Measurements from ENCODE around the gene CTH.

DNA sequence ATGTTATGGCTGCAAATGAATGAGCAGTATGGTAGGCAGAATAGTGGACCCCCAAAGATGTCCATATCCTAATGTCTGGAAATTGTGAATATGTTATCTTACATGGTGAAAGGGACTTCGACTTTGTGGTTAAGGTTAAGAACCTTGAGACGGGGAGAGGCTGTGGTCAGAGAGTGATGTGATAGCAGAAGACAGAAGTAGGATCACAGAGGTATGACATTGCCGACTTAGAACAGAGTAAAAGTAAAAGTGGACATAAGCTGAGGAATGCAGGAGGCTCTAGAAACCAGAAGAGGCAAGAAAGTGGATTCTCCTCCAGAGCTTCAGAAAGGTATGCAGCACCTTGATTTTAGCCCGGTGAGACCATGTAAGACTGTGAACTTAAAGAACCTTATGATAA, 74.6 kb downstream of the CTH start:
- TF ChIP-seq NFKBIZ (CRISPR knock-in tag; IDR thresholded peaks at IDR 0.05) = no peak
- TF ChIP-seq, protein P1, sequence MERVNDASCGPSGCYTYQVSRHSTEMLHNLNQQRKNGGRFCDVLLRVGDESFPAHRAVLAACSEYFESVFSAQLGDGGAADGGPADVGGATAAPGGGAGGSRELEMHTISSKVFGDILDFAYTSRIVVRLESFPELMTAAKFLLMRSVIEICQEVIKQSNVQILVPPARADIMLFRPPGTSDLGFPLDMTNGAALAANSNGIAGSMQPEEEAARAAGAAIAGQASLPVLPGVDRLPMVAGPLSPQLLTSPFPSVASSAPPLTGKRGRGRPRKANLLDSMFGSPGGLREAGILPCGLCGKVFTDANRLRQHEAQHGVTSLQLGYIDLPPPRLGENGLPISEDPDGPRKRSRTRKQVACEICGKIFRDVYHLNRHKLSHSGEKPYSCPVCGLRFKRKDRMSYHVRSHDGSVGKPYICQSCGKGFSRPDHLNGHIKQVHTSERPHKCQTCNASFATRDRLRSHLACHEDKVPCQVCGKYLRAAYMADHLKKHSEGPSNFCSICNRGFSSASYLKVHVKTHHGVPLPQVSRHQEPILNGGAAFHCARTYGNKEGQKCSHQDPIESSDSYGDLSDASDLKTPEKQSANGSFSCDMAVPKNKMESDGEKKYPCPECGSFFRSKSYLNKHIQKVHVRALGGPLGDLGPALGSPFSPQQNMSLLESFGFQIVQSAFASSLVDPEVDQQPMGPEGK (CRISPR knock-in tag; IDR thresholded peaks at IDR 0.05) = no peak
- no peak for TF ChIP-seq MTF1 (CRISPR knock-in tag; IDR thresholded peaks at IDR 0.05)
- TF ChIP-seq, protein P2, sequence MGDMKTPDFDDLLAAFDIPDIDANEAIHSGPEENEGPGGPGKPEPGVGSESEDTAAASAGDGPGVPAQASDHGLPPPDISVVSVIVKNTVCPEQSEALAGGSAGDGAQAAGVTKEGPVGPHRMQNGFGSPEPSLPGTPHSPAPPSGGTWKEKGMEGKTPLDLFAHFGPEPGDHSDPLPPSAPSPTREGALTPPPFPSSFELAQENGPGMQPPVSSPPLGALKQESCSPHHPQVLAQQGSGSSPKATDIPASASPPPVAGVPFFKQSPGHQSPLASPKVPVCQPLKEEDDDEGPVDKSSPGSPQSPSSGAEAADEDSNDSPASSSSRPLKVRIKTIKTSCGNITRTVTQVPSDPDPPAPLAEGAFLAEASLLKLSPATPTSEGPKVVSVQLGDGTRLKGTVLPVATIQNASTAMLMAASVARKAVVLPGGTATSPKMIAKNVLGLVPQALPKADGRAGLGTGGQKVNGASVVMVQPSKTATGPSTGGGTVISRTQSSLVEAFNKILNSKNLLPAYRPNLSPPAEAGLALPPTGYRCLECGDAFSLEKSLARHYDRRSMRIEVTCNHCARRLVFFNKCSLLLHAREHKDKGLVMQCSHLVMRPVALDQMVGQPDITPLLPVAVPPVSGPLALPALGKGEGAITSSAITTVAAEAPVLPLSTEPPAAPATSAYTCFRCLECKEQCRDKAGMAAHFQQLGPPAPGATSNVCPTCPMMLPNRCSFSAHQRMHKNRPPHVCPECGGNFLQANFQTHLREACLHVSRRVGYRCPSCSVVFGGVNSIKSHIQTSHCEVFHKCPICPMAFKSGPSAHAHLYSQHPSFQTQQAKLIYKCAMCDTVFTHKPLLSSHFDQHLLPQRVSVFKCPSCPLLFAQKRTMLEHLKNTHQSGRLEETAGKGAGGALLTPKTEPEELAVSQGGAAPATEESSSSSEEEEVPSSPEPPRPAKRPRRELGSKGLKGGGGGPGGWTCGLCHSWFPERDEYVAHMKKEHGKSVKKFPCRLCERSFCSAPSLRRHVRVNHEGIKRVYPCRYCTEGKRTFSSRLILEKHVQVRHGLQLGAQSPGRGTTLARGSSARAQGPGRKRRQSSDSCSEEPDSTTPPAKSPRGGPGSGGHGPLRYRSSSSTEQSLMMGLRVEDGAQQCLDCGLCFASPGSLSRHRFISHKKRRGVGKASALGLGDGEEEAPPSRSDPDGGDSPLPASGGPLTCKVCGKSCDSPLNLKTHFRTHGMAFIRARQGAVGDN (CRISPR knock-in tag; IDR thresholded peaks at IDR 0.05) = no peak
- TF ChIP-seq, protein P3, sequence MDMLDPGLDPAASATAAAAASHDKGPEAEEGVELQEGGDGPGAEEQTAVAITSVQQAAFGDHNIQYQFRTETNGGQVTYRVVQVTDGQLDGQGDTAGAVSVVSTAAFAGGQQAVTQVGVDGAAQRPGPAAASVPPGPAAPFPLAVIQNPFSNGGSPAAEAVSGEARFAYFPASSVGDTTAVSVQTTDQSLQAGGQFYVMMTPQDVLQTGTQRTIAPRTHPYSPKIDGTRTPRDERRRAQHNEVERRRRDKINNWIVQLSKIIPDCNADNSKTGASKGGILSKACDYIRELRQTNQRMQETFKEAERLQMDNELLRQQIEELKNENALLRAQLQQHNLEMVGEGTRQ (IDR thresholded peaks at IDR 0.05; ENCODE audit: low read depth, low read length) = no peak
- TF ChIP-seq, protein P3 (CRISPR knock-in tag; IDR thresholded peaks at IDR 0.05; ENCODE audit: borderline replicate concordance) = no peak
- TF ChIP-seq BRCA1 (CRISPR knock-in tag; IDR thresholded peaks at IDR 0.05) = no peak
- no peak for TF ChIP-seq RFX1 (IDR thresholded peaks at IDR 0.05)
- TF ChIP-seq CEBPB (IDR thresholded peaks at IDR 0.05; ENCODE audit: borderline replicate concordance, low read depth, low read length) = no peak
- TF ChIP-seq KDM4B (CRISPR knock-in tag; IDR thresholded peaks at IDR 0.05) = no peak
- no peak for TF ChIP-seq NR3C1 (CRISPR knock-in tag; IDR thresholded peaks at IDR 0.05)
- TF ChIP-seq ZNF496 (CRISPR knock-in tag; IDR thresholded peaks at IDR 0.05; ENCODE audit: insufficient replicate concordance) = no peak
- no peak for TF ChIP-seq GTF2F1 (IDR thresholded peaks at IDR 0.05; ENCODE audit: low read length)
- TF ChIP-seq AGO1 (IDR thresholded peaks at IDR 0.05; ENCODE audit: low read depth, low read length, poor library complexity, severe bottlenecking) = no peak
- no peak for TF ChIP-seq CREB1 (IDR thresholded peaks at IDR 0.05)
- no peak for TF ChIP-seq CREB1 (CRISPR knock-in tag; IDR thresholded peaks at IDR 0.05)

All from HepG2 (cell line).